GM23338 (cell line): Measurements from ENCODE around the gene RAB3B. TPM values are rescaled to one million over a fixed set of nuclear protein-coding genes. Genes with fewer than 3 reads are reported as not detected.

ENCODE experiments used
- ATAC-seq: fragments of 200-7000 bp; cut with Tn5 transposase; 3 replicates; pipeline ENCODE4 v1.9.1; 2020
- DNase-seq: peaks from one replicate; pipeline ENCODE4 v3.0.0-alpha.2; 2015; ENCODE audit warnings: low spot score
- H2AFZ ChIP-seq: fragments of 200-600 bp; sonication (generic); 2 replicates; pipeline ENCODE4 v1.8.0; 2016; ENCODE audit warnings: antibody characterized with exemption, mild to moderate bottlenecking, moderate library complexity
- H3F3A ChIP-seq: fragments of 200-600 bp; sonication (generic); replicated peaks from 2 replicates; pipeline ENCODE4 v1.8.0; 2017; ENCODE audit warnings: antibody characterized with exemption, mixed run types, low read depth
- H3K27ac ChIP-seq: fragments of 200-600 bp; sonication (generic); 2 replicates; pipeline ENCODE4 v1.6.1; 2016; ENCODE audit warnings: low read depth
- H3K27me3 ChIP-seq: fragments of 200-600 bp; sonication (generic); 2 replicates; pipeline ENCODE4 v1.8.0; 2016; ENCODE audit warnings: mild to moderate bottlenecking, mixed run types, moderate library complexity; ENCODE audit not compliant: insufficient read depth
- H3K36me3 ChIP-seq: fragments of 200-600 bp; sonication (generic); 2 replicates; pipeline ENCODE4 v1.8.0; 2016; ENCODE audit warnings: mild to moderate bottlenecking; ENCODE audit not compliant: insufficient read depth
- H3K4me1 ChIP-seq: fragments of 200-600 bp; sonication (generic); 2 replicates; pipeline ENCODE4 v1.8.0; 2016; ENCODE audit warnings: mild to moderate bottlenecking, moderate library complexity; ENCODE audit not compliant: insufficient read depth
- H3K4me2 ChIP-seq: fragments of 200-600 bp; sonication (generic); 2 replicates; pipeline ENCODE4 v1.7.1; 2017; ENCODE audit warnings: mixed run types
- H3K4me3 ChIP-seq: fragments of 200-600 bp; sonication (generic); 2 replicates; pipeline ENCODE4 v1.6.1; 2016; ENCODE audit warnings: mixed run types
- H3K79me2 ChIP-seq: fragments of 200-600 bp; sonication (generic); replicated peaks from 2 replicates; pipeline ENCODE4 v1.8.0; 2017; ENCODE audit warnings: mild to moderate bottlenecking; ENCODE audit not compliant: insufficient read depth
- H3K9me2 ChIP-seq: fragments of 200-600 bp; sonication (generic); 2 replicates; pipeline ENCODE4 v1.8.0; 2017; ENCODE audit not compliant: insufficient read depth
- H4K20me1 ChIP-seq: fragments of 200-600 bp; sonication (generic); replicated peaks from 2 replicates; pipeline ENCODE4 v1.8.0; 2017; ENCODE audit warnings: mild to moderate bottlenecking; ENCODE audit not compliant: insufficient read depth
- H3K27ac Mint-ChIP-seq: 2 replicates; pipeline ENCODE4 v1.8.0; 2020; ENCODE audit warnings: inconsistent platforms, mild to moderate bottlenecking, moderate library complexity, mixed read lengths
- H3K27me3 Mint-ChIP-seq: 3 replicates; pipeline ENCODE4 v1.8.0; 2022; ENCODE audit warnings: low read depth, mild to moderate bottlenecking, moderate library complexity, mixed read lengths, inconsistent platforms; ENCODE audit not compliant: insufficient read depth, poor library complexity
- H3K36me3 Mint-ChIP-seq: 3 replicates; pipeline ENCODE4 v1.8.0; 2021; ENCODE audit warnings: low read depth, mild to moderate bottlenecking, inconsistent platforms, moderate library complexity, mixed read lengths
- H3K4me1 Mint-ChIP-seq: 3 replicates; pipeline ENCODE4 v1.8.0; 2020; ENCODE audit warnings: mild to moderate bottlenecking, inconsistent platforms, mixed read lengths
- H3K4me3 Mint-ChIP-seq: 3 replicates; pipeline ENCODE4 v1.8.0; 2021; ENCODE audit warnings: moderate library complexity, mild to moderate bottlenecking, inconsistent platforms, mixed read lengths
- H3K9me3 Mint-ChIP-seq: 3 replicates; pipeline ENCODE4 v1.8.0; 2020; ENCODE audit warnings: moderate library complexity, mild to moderate bottlenecking, inconsistent platforms, mixed read lengths
- CREB1 ChIP-seq: fragments of 250-450 bp; sonication (Bioruptor Pico); IDR thresholded peaks from 2 replicates; pipeline ENCODE4 v1.5.0; 2020; ENCODE audit warnings: low read depth, mild to moderate bottlenecking, moderate library complexity
- CTCF ChIP-seq, 2 experiments: fragments of 200-600 bp in 1 of 2; sonication (generic) in 1 of 2; conservative IDR thresholded peaks; 2 replicates each; pipeline versions ENCODE4 v1.5.1 to v1.6.1; 2016 to 2017; ENCODE audit warnings: antibody characterized with exemption in 2 of 2, low read depth in 2 of 2, mild to moderate bottlenecking in 2 of 2, moderate library complexity in 1 of 2
- EZH2 ChIP-seq: fragments of 200-600 bp; sonication (generic); IDR thresholded peaks from one replicate; pipeline ENCODE4 v1.8.0; 2017; ENCODE audit warnings: antibody characterized with exemption, mild to moderate bottlenecking, low read depth; ENCODE audit not compliant: unreplicated experiment
- EZH2phosphoT487 ChIP-seq: fragments of 200-600 bp; sonication (generic); IDR thresholded peaks from one replicate; pipeline ENCODE4 v1.8.1; 2018; ENCODE audit warnings: antibody characterized with exemption; ENCODE audit not compliant: unreplicated experiment
- NANOG ChIP-seq: IDR thresholded peaks from 2 replicates; pipeline ENCODE4 v1.6.1; 2016; ENCODE audit warnings: antibody characterized with exemption, borderline replicate concordance
- POLR2AphosphoS5 ChIP-seq: IDR thresholded peaks from 2 replicates; pipeline ENCODE4 v1.6.1; 2016; ENCODE audit warnings: antibody characterized with exemption, low read depth
- REST ChIP-seq: IDR thresholded peaks from one replicate; pipeline ENCODE4 v1.6.1; 2018; ENCODE audit warnings: antibody characterized with exemption; ENCODE audit not compliant: unreplicated experiment
- STAT1 ChIP-seq: IDR thresholded peaks from one replicate; pipeline ENCODE4 v1.6.1; 2016; ENCODE audit warnings: antibody characterized with exemption; ENCODE audit not compliant: unreplicated experiment
- ZNF114 ChIP-seq: fragments of 250-450 bp; sonication (Bioruptor Pico); IDR thresholded peaks from 2 replicates; pipeline ENCODE4 v1.5.0; 2020; ENCODE audit warnings: mild to moderate bottlenecking, moderate library complexity
- ZNF462 ChIP-seq: fragments of 250-450 bp; sonication (Bioruptor Pico); IDR thresholded peaks from 2 replicates; pipeline ENCODE4 v1.5.0; 2020; ENCODE audit warnings: mild to moderate bottlenecking, moderate library complexity
- polyA plus RNA-seq: library from polyadenylated mRNA; unstranded; fragments of >200 nt; fragmentation: Nextera tagmentation; extraction: Ambion mirVana; gene quantifications from 2 replicates; pipeline ENCODE4 v1.2.1, GENCODE V29; 2016
- total RNA-seq: library from RNA; depleted of rRNA; stranded (reverse); fragments of >200 nt; shearing (Covaris generic); gene quantifications from 2 replicates; pipeline ENCODE4 v1.2.3, GENCODE V29; 2014

RAB3B gene
- total and polyA plus RNA-seq, 2 experiments from 2014 or later: 18.3 to 37.9 TPM

GRCh38 chr1:51948491-51948915, 42.0 kb downstream of the RAB3B start:
- H2AFZ ChIP-seq: no peak overlapping the region
- H3K27ac ChIP-seq: peak overlapping the region; percentile 15; the same call in 1 of the 2 replicates
- Mint-ChIP-seq H3K4me3 (no peak overlapping the region), H3K36me3 (peaks cover 52% of the 10 kb centered on the region), H3K4me1 (no peaks in the 10 kb centered on the region), H3K27me3 (peaks cover 8% of the 10 kb centered on the region), H3K27ac (no peak overlapping the region), H3K9me3 (peaks cover 20% of the 10 kb centered on the region)
- ATAC-seq (no peak), DNase-seq (no peak)
- H3K4me1 ChIP-seq: no peaks in the 10 kb centered on the region
- H3K9me2 ChIP-seq: no peaks in the 10 kb centered on the region
- H3K4me2 ChIP-seq: no peak overlapping the region
- H3K36me3 ChIP-seq: peaks cover 10% of the 10 kb centered on the region; the same call in 1 of the 2 replicates
- H3K79me2 ChIP-seq: peaks cover 11% of the 10 kb centered on the region
- no peaks in the 10 kb centered on the region for H3K27me3 ChIP-seq
- H3F3A ChIP-seq: peaks cover 4% of the 10 kb centered on the region; the same call in 1 of the 2 replicates
- no peaks in the 10 kb centered on the region; the same call in 1 of the 2 replicates for H4K20me1 ChIP-seq
- TF ChIP-seq STAT1: no peak
- TF ChIP-seq ZNF462 (CRISPR knock-in tag): no peak
- no peak for TF ChIP-seq NANOG
- no peak for TF ChIP-seq CREB1 (CRISPR knock-in tag)
- no peak for TF ChIP-seq CTCF (conservative IDR thresholded peaks at IDR 0.05; ENCODE audit: low read depth in 2 of 2)
- no peak for TF ChIP-seq ZNF114 (CRISPR knock-in tag)
- TF ChIP-seq REST: no peak
- no peak for TF ChIP-seq EZH2
- TF ChIP-seq POLR2AphosphoS5: no peak
- no peak for TF ChIP-seq EZH2phosphoT487
- no peak overlapping the region for H3K4me3 ChIP-seq
